Keratinocyte (primary cell): ENCODE results near the gene ASB12. TPM values are rescaled to one million over a fixed set of nuclear protein-coding genes. Genes with fewer than 3 reads are reported as not detected.
A peak's percentile ranks its signal among the peaks of the same experiment; 100 is the strongest.

Source experiments
- DNase-seq: peaks from one replicate; pipeline ENCODE4 v3.0.0-alpha.2; 2011; ENCODE audit warnings: low read depth, missing footprints, low spot score
- FAIRE-seq: peaks from 2 replicates; lab custom pipeline; 2011; peaks lifted over from hg19 to GRCh38; lab: Jason Lieb, UNC
- H2AFZ ChIP-seq: 2 replicates; pipeline ENCODE4 v1.6.0; 2012; ENCODE audit warnings: low read length, control low read depth, inconsistent platforms; ENCODE audit not compliant: control insufficient read depth
- H3K27ac ChIP-seq: 2 replicates; pipeline ENCODE4 v1.5.1; 2011; ENCODE audit warnings: low read length; ENCODE audit not compliant: control insufficient read depth, insufficient read depth
- H3K27me3 ChIP-seq: 3 replicates; pipeline ENCODE4 v1.6.0; 2011; ENCODE audit warnings: low read length; ENCODE audit not compliant: control insufficient read depth, insufficient read depth; ENCODE audit errors: extremely low read depth
- H3K36me3 ChIP-seq, 2 experiments: 2 replicates in 1 of 2; 3 replicates in 1 of 2; pipeline ENCODE4 v1.5.1; 2011; ENCODE audit warnings: low read length in 2 of 2, mild to moderate bottlenecking in 1 of 2; ENCODE audit not compliant: control insufficient read depth in 2 of 2, insufficient read depth in 2 of 2; ENCODE audit errors: extremely low read depth in 1 of 2
- H3K4me1 ChIP-seq: 3 replicates; pipeline ENCODE4 v1.5.1; 2011; ENCODE audit warnings: low read length; ENCODE audit not compliant: control insufficient read depth, insufficient read depth; ENCODE audit errors: extremely low read depth
- H3K4me2 ChIP-seq: 3 replicates; pipeline ENCODE4 v1.6.0; 2011; ENCODE audit warnings: low read depth, low read length; ENCODE audit not compliant: control insufficient read depth, insufficient read depth; ENCODE audit errors: extremely low read depth
- H3K4me3 ChIP-seq, 3 experiments: fragments of 200-600 bp in 1 of 3; sonication (generic) in 1 of 3; 2 replicates in 2 of 3; 3 replicates in 1 of 3; pipeline ENCODE4 v1.5.1; 2011 to 2016; ENCODE audit warnings: low read length in 3 of 3, mild to moderate bottlenecking in 3 of 3, control low read depth in 2 of 3, inconsistent platforms in 1 of 3, low read depth in 1 of 3, mixed read lengths in 1 of 3, mixed run types in 1 of 3, moderate library complexity in 1 of 3; ENCODE audit not compliant: control insufficient read depth in 2 of 3, insufficient read depth in 2 of 3; ENCODE audit errors: extremely low read depth in 1 of 3
- H3K79me2 ChIP-seq: 2 replicates; pipeline ENCODE4 v1.6.0; 2012; ENCODE audit warnings: low read length; ENCODE audit not compliant: control insufficient read depth, insufficient read depth
- H3K9ac ChIP-seq: 3 replicates; pipeline ENCODE4 v1.6.0; 2011; ENCODE audit warnings: low read length; ENCODE audit not compliant: control insufficient read depth, insufficient read depth; ENCODE audit errors: extremely low read depth
- H3K9me1 ChIP-seq: 3 replicates; pipeline ENCODE4 v1.6.0; 2011; ENCODE audit warnings: low read length; ENCODE audit not compliant: control insufficient read depth, insufficient read depth; ENCODE audit errors: extremely low read depth
- H3K9me3 ChIP-seq: 2 replicates; pipeline ENCODE4 v1.5.1; 2012; ENCODE audit warnings: low read depth, low read length; ENCODE audit not compliant: control insufficient read depth
- H4K20me1 ChIP-seq: 3 replicates; pipeline ENCODE4 v1.6.0; 2011; ENCODE audit warnings: low read length; ENCODE audit not compliant: control insufficient read depth, insufficient read depth; ENCODE audit errors: extremely low read depth
- CTCF ChIP-seq, 3 experiments: IDR thresholded peaks in 1 of 3; conservative IDR thresholded peaks in 1 of 3; optimal IDR thresholded peaks in 1 of 3; 2 replicates in 2 of 3; 3 replicates in 1 of 3; pipeline versions ENCODE3 to v1.5.1; 2011; ENCODE audit warnings: low read length in 3 of 3, mild to moderate bottlenecking in 3 of 3, moderate library complexity in 2 of 3, control low read depth in 1 of 3, inconsistent platforms in 1 of 3; ENCODE audit not compliant: insufficient read depth in 2 of 3; ENCODE audit errors: extremely low read depth in 1 of 3
- EZH2 ChIP-seq: IDR thresholded peaks from one replicate; pipeline ENCODE4 v1.6.1; 2012; ENCODE audit warnings: inconsistent platforms, mild to moderate bottlenecking, low read length, moderate library complexity
- dilution Hi-C: fragments of 300-500 bp; cut with MboI; formaldehyde crosslinking; loops from one replicate; pipeline ENCODE4 v1.7.0; 2020; ENCODE audit warnings: low sequenced_read_pairs; ENCODE audit not compliant: extremely low pct_ligation_motif_present
- polyA plus RNA-seq, 5 experiments: library from polyadenylated mRNA; depleted of rRNA in 3 of 5; stranded (reverse) in 3 of 5; stranded (forward) in 1 of 5; unstranded in 1 of 5; fragments of >200 nt; gene quantifications; 1 replicate in 1 of 5; 2 replicates in 3 of 5; 3 replicates in 1 of 5; pipeline versions ENCODE4 v1.2.1 to v1.2.3, GENCODE V29; 2011 to 2012; ENCODE audit warnings: missing spikeins in 2 of 5, low read depth in 1 of 5, low replicate concordance in 1 of 5

The ASB12 gene
- polyA plus RNA-seq, 1 donor (not counting 4 experiments of a cell fraction or from before 2014, with no cell fraction given) = not detected

GRCh38 chrX:64205441-64205734 is 25.0 kb downstream of the ASB12 start, which contains the start of gene AMER1:
TSS of gene AMER1 (minus strand) at chrX:64205708. CDS start at chrX:64193286, 12,422 bp downstream.
- H4K20me1 ChIP-seq = no peaks in the 10 kb centered on the region
- peak within 1 kb of the TSS; percentile 67 for H2AFZ ChIP-seq
- peak within 1 kb of the TSS; percentile 86 for H3K4me2 ChIP-seq
- DNase-seq = no peak
- peak within 1 kb of the TSS; percentile 54 to 68 (median 64) for H3K4me3 ChIP-seq
- no peaks in the 10 kb centered on the region for H3K9me3 ChIP-seq
- no peaks in the 10 kb centered on the region for H3K9me1 ChIP-seq
- peak within 1 kb of the TSS; percentile 78 for H3K9ac ChIP-seq
- H3K4me1 ChIP-seq = peaks cover 6% of the 10 kb centered on the region
- H3K27me3 ChIP-seq = no peaks in the 10 kb centered on the region
- TF ChIP-seq CTCF (optimal IDR thresholded peaks at IDR 0.05 in 1 of 3, IDR thresholded peaks at IDR 0.05 in 1 of 3, conservative IDR thresholded peaks at IDR 0.05 in 1 of 3; ENCODE audit: extremely low read depth in 1 of 3, insufficient read depth in 2 of 3, low read length in 3 of 3) (no peak), EZH2 (no peak)
- H3K27ac ChIP-seq = peak within 1 kb of the TSS; percentile 69
- dilution Hi-C loops = no loop called here
- FAIRE-seq = no peak
- H3K79me2 ChIP-seq = no peaks in the 10 kb centered on the region
- H3K36me3 ChIP-seq = no peaks in the 10 kb centered on the region

DNA sequence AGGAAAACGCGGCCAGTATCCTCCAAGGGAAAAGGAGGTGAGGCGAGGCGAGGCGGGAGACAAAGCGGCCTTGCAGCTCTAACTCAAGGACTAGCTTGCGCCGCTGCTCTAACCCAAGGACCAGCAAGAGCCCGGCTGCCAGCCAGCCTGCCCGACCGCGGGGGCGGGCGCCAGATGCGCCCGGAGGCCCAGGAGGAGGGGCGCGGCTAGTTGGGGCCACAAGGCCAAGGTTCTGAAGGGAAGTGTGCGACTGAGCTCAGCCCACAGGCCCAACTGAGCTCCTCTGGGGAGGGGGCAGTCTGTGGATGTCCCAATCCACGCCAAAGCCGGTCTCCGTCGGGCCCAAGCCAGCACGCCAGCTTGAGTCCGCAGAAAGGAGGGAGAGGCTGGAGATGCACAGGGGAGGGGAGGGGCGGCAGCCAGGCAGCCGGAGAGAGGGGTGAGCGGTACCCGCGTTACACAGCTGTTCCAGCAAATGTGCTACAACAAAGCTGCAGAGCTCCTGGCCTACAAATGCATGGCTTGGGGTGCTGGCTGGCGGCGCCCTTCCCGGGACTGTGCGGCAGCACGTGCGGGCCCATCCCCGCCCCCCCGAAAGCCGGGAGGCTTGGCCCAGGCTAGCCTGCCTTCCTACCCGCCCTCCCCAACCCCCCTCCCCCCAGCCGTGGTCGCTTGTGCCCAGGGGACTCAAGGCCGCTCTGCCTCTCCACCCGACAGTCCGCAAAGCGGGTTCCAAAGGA is 25.5 kb downstream of the ASB12 start:
- Histone ChIP-seq H2AFZ (peak overlapping the region; percentile 63), H3K4me2 (peak overlapping the region; percentile 74), H3K9me1 (no peaks in the 10 kb centered on the region), H3K79me2 (no peaks in the 10 kb centered on the region), H3K36me3 (no peaks in the 10 kb centered on the region), H4K20me1 (no peaks in the 10 kb centered on the region), H3K4me3 (peak overlapping the region; percentile 54 to 68 (median 64)), H3K9ac (peak overlapping the region; percentile 78), H3K4me1 (peaks cover 6% of the 10 kb centered on the region), H3K27ac (peak overlapping the region; percentile 61), H3K9me3 (no peaks in the 10 kb centered on the region), H3K27me3 (no peaks in the 10 kb centered on the region)
- dilution Hi-C loops = no loop called here
- no peak for DNase-seq
- no peak for TF ChIP-seq EZH2
- no peak for TF ChIP-seq CTCF (optimal IDR thresholded peaks at IDR 0.05 in 1 of 3, IDR thresholded peaks at IDR 0.05 in 1 of 3, conservative IDR thresholded peaks at IDR 0.05 in 1 of 3; ENCODE audit: extremely low read depth in 1 of 3, insufficient read depth in 2 of 3, low read length in 3 of 3)
- no peak for FAIRE-seq
